Ammon's horn (tissue), 1 donor: Measurements from ENCODE around the gene ZDHHC3.
"Not testable (repeated sequence)": the region's sequence is repeated elsewhere in the genome, so short reads cannot be mapped to it uniquely, and the experiment has no call there.

Experiments
- DNase-seq: peaks from one replicate; pipeline ENCODE4 v3.0.0-alpha.2; 2016; ENCODE audit warnings: low spot score

ZDHHC3 gene

GRCh38 chr3:44963571-44964325 is 12.2 kb downstream of the ZDHHC3 start:
- DNase-seq, result no peak

GRCh38 chr3:44962621-44963393 is 13.2 kb downstream of the ZDHHC3 start:
- DNase-seq, result no peak

DNA sequence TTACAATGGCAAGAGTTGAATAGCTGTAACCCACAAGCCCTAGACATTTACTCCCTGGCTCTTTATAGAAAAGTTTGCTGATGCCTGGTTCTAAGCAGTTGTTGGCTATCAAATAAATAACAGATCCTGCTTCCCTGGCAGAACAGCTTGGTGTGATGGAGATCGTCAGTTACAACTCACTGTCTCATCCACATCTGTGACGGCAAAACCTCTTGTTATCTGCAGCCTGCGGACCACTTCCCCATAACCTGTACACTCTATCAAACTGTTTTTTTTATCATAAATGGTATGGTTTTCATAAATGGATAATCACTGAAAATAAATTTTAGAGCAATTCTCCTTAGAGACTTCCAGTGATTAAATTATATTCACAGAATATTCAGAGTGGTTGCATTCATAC is 14.1 kb downstream of the ZDHHC3 start:
- no peak for DNase-seq

- no peak for DNase-seq
These were observed 15.5 kb downstream of the ZDHHC3 start for GRCh38 chr3:44960387-44961026.

DNA sequence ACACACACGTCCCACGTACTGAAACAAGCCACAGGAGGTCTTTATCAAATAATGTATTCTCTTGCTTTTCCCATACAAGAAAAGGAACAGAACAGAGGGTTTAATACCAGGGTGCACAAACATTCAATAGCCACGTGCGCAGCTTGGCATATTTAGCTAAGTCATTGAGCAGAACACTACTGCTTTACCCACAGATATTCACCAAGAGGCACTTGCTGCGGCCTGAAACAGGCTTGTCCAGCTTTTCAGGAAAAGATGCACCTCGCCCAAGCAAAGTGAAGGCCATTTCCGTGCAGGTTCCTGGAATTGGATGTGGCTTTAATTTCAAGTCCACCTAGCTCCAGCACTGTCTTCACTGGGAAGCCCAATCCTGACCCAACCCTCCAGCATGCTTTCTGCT is 17.6 kb downstream of the ZDHHC3 start:
- DNase-seq, result no peak

- no peak for DNase-seq
These were observed 18.0 kb downstream of the ZDHHC3 start for GRCh38 chr3:44957986-44958385.

DNA sequence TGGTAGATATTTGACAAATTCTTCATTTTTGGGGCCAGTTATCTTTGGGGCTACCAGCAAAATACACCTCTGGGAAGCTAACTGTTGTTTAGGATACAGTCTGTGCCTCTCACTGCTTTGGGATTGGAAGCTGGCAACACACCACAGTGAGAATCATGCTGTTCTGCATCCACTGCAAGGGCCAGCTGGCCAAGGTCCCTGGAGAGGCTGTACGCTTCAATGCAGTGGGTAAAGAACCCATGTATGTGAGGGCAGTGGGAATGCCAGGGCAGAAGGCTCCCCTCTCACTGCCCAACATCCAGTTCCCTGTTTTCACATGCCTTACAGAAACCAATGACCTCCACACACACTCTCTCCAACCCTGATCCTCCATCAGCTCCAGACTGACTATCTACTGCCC is 20.1 kb downstream of the ZDHHC3 start:
- DNase-seq, result peak; percentile 15

DNA sequence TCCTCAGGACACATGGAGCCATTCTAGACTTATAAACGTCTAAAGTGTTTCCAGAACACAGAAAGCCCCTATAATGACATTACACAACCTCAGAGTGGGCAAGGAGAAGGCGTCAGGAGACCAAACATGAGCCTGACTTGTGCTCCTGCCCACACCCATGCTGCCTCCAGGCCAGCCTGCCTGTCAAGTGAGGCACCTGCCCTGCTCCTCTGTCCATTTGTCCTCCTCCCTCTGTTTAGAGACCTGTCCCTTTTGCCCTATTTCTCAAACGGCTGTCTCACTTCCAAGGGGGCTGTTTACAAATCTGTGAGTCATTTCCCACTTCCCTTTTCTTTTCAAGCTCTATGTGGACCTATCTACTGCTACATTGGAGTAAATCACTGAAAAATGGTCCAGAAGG is 21.0 kb downstream of the ZDHHC3 start:
- no peak for DNase-seq

- DNase-seq, result no peak
These were observed 21.7 kb downstream of the ZDHHC3 start for GRCh38 chr3:44954304-44954703.

DNA sequence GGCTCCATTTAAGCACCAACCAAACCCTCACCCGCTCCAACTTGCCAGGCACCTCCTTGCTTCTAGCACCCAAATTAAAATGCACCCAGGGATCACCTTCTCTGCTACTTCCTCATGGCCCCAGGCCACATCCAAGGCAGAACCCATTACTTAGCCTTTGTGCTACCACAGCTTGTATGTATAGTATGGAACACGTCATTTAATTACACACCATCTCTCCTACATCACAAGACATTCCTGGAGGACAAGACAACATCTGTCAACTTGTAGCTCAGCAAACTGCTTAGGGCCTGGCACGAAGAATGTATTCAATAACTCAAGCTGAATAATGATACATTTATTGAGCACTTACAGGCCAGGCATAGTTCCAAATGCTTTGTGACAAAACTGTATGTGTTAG is 23.3 kb downstream of the ZDHHC3 start:
- DNase-seq, result no peak

GRCh38 chr3:44950275-44950734 is 25.7 kb downstream of the ZDHHC3 start:
- no peak for DNase-seq

GRCh38 chr3:44949770-44950169 is 26.2 kb downstream of the ZDHHC3 start:
- not testable (repeated sequence) for DNase-seq

DNA sequence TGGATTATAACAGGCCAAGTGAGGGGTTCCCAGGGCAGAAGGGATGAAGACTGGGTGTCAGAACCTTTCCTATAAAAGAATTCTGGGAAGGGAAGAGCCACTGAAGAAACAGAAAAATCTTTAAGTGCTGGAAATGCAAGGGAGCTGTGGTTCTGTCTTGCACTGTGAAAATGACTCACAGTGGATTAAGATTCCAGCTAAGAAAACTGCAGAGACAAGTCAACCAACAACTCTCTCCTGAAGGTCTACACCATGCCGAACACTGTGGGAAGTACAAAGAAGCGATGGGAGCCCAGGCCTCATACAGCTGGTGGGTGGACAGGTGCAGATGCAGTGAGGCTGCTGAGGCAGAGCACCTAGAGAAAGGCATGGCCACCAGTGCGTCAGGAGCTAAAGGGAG is 27.7 kb downstream of the ZDHHC3 start:
- DNase-seq, result no peak

DNA sequence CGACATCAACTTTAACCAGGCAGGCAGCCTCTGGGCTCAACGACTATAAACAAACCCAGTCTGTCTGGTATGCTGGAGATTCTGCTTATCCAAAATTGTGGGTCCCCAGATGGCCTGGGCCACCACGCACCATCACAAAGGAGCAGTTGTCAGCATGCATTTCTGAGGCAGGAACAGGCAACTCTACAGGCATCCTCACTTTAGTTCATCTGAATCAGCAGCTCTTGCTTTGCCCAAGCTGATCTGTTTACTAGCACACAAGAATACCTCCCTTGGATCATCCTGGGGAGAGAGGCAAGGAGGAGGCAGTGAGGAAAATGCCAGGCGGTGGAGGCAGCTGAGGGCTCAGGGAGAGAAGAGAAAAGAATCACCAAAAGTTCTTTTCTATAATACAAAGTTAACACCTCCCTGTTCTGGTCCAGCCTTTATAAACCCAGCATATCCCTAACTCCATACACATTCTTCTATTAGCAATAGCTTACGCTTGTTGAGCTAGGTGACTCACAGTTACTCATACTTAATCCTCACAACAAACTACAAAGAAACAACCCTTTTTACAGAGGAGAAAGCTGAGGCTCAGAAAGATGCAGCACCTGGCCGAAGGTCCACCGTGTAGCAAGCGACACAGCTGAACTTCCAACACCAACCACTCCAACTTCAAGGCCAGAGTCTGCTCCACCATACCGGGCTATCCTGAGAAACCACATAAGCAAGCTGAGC is 33.6 kb downstream of the ZDHHC3 start:
- no peak for DNase-seq

DNA sequence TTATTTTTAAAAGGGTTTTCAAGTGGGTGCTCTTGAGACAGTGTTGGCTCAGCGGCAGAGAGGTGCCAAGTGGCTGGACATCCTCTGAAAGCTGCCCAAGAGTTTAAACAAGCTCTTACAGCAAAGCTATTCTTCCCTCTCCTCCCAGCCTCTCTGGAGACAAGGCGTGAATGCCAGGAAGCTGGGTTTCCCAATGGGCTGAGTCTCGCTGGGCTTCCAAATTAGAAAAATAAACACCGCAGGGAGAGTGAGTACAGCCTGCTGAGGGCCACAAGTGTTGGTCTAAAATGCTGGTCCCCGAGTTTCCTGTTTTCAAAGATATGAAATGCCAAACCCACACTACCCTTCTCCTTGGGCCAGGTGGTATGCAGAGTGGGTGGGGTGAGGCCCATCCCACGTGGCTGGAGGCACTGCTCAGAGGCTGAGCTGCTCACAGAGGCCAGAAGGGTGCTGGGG is 36.4 kb downstream of the ZDHHC3 start:
- peak; percentile 52 for DNase-seq

DNA sequence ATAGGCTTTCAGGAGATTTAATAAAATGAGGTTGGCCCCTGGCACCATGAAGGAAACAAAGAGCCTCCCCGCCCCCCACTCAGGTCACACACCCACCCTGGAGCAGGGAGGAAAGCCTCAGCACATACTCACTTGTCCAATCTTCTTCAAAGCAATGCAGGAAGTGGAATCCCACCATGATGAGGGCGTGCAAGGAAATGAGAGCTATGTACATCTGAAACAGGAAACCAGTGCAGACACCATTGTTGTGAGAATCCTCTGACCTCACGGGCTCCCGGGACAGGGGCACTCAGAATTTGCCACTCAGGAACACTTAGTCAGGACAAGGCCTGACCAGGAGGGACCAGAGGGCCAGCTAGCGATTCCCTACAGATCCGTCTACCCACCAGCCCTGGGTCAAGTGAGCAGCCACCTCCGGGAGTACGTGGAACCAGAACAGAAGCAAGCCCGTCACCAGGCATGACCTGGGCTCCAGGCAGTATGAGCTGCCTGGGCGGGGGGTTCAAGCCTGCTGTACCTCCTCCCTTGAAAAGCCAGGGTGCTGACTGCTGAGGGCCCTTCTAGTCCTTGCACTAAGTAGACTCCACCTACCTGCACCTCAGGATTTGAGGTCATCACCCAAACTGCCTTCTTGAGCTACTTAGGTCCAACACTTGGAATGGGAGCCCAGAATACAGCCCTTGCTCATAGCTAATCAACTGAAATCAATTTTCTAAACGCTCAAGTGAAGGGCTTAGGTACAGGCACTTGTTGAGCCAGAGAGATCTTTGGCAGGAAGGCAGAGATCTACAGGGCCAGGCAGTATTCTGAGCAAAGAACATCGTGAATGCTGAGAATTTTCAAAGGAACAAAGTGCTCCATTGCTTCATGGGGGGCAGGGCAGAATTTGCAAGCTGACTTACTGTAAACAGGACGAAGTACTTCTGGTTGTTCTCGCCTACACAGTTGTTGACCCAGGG is 42.7 kb downstream of the ZDHHC3 start:
- DNase-seq, result no peak

- no peak for DNase-seq
These were observed 43.7 kb downstream of the ZDHHC3 start for GRCh38 chr3:44932271-44932670.

GRCh38 chr3:44931791-44932190 is 44.2 kb downstream of the ZDHHC3 start:
- DNase-seq, result no peak

DNA sequence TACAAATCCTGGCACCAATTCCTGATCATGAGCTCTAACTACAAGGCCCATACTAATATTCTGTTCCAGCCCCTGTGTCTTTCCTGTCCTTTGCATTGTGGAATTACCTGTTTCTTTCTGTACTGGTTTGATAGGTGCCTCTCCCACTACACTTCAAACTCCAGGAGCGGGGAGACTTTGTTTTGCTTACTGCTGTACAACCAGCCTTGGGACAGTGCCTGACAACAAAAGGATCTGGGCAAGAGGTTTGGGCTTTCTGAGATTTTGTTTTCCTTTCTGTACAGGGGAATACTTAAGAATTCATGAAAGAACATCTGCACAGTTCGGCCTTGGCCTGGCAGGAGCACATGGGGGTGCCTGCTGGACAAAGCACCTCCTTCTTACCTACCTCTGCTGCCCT is 45.1 kb downstream of the ZDHHC3 start:
- no peak for DNase-seq

- no peak for DNase-seq
These were observed 46.2 kb downstream of the ZDHHC3 start for GRCh38 chr3:44929782-44930181.

DNA sequence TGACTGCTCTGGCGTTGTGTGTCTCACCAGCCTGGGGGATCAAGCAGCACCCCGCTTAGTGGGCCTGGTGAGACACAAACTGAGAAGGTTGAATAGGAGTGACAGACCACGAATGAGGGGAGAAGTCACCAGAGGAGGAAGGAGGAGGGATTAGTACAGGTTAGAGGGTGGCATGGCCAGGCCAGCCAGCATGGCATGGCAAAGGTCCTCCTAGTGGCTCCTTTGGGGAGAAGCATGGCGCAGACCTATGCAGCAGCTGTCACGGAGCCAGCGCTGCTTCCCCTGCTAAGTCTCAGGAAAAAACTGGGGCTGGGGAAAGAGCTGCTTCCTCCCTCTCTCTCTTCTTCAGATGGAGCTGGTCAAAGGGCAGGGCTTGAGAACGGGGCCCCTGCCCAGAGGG is 48.6 kb downstream of the ZDHHC3 start:
- no peak for DNase-seq
